ENCODE data around the gene THOC7.

DNA sequence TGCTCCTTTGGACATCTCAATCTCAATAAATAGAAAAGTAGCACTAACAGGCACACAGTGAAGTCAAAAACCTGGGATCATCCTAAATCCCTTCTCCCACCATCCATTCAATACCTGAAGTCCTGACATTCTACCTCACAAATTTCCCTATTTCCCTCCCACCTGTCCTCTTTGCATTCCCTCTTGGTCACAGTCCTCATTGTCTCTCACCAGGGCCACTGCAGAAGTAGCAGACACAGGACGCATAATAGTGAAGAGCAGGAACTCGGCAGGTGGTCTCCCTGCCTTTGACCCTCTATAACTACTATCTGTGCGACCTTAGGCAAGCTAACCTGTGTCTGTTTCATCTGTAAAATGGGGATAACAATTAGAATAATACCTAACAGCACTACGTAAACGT, 2.3 kb downstream of the THOC7 start:
- TF ChIP-seq, protein P1, sequence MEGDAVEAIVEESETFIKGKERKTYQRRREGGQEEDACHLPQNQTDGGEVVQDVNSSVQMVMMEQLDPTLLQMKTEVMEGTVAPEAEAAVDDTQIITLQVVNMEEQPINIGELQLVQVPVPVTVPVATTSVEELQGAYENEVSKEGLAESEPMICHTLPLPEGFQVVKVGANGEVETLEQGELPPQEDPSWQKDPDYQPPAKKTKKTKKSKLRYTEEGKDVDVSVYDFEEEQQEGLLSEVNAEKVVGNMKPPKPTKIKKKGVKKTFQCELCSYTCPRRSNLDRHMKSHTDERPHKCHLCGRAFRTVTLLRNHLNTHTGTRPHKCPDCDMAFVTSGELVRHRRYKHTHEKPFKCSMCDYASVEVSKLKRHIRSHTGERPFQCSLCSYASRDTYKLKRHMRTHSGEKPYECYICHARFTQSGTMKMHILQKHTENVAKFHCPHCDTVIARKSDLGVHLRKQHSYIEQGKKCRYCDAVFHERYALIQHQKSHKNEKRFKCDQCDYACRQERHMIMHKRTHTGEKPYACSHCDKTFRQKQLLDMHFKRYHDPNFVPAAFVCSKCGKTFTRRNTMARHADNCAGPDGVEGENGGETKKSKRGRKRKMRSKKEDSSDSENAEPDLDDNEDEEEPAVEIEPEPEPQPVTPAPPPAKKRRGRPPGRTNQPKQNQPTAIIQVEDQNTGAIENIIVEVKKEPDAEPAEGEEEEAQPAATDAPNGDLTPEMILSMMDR (IDR thresholded peaks at IDR 0.05), result no peak
- TF ChIP-seq POLR2A (IDR thresholded peaks at IDR 0.05), result no peak
- TF ChIP-seq POLR2AphosphoS5 (IDR thresholded peaks at IDR 0.05), result no peak
